GM19463 (cell line): ENCODE results near the gene KIAA0586.
"Not testable (repeated sequence)": the region's sequence is repeated elsewhere in the genome, so short reads cannot be mapped to it uniquely, and the experiment has no call there.

Experiments
- ATAC-seq: cut with Tn5 transposase; IDR thresholded peaks from one replicate; pipeline ENCODE4 v1.9.1; 2021; ENCODE audit warnings: mild to moderate bottlenecking, moderate library complexity; ENCODE audit not compliant: unreplicated experiment

The KIAA0586 gene

DNA sequence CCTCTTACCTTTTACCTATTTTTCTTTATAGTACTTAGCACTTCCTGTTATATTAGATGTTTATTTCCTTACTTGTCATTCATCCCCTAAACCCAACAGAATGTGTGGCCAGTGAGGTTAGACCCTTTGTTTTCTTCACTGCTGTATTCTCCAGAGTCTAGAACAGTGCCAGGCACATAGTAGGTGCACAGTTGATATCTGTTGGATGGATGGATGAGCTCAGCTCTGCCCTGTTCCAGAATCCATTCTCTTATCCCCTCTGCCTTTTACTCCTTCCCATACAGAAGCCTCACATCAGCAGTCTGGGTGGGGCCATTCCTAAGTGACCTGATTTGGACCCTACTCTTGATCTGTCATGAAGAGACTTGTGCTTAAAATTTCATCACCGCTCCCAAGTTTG, 115.7 kb downstream of the KIAA0586 start:
- ATAC-seq: no peak

- no peak for ATAC-seq
Measured at GRCh38 chr14:58547649-58548048, 120.1 kb downstream of the KIAA0586 start.

DNA sequence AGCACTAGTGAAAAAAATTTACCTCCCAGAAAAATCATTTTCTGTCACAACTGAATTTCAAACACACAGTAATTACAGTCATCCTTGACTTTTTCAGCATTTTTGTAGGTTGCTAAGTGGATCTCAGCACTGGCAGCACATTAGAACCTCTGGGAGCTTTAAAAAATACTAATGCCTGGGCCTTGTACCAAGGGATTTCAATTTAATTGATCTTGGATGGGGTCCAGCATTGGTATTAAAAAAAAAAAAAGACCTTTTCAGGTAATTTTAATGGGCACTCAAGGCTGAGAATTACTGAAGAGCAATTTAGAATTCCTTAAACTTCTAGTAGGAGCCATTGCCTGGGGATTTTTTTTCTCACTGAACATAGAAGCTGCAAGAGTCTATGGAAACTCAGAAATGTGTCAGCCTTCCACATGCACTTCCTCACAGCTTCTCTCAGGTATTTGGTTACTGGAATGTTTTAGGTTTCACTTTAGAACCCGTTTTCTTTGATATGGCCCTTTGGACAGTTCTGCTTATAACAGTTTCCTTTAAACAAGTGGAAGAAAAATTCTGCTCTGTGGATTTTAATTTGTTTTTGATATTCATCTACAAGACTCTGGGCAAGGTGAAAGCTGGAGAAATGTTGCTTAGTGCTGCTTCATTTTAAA, 121.7 kb downstream of the KIAA0586 start:
- no peak for ATAC-seq

GRCh38 chr14:58553959-58554358, 126.4 kb downstream of the KIAA0586 start:
- ATAC-seq: no peak

DNA sequence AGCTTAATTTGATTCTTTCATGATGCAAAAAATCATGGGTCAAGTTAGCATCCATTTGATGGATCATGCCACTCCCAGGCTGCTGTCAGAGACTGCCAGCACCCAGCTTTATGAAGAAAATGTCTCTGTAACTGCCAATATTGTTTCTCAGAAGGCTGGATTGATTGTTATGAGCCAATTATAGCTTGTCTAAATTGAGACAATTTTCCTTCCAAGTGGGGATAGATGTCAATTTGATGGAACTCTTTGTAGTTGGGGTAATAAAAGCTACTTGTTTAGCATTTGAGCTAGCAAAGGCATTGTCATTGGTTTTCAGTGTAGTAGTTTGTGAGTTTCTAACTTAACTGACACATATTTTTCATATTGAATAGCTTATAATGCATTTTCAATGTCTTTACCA, 128.1 kb downstream of the KIAA0586 start:
- no peak for ATAC-seq

GRCh38 chr14:58557242-58557641, 129.7 kb downstream of the KIAA0586 start:
- no peak for ATAC-seq

- ATAC-seq: no peak
Measured at GRCh38 chr14:58560208-58560607, 132.7 kb downstream of the KIAA0586 start.

DNA sequence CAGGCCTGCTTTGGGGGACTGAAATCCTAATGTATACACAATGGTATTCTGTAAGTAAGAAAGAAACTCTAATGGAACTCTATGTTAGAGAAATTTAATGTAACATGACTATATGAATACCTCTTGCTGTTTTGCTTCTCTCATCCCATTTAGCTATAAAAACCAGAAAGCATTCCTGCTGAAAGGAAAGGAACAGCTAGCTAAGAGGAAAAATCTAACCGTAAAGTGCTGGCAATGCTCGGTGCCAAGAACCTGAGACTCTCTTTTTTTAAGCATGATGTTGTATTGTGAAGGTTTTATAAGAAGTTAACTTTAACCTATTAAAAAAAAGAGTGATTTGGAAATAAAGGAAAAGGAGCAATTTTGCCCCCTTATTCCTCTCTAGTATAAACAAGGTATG, 134.6 kb downstream of the KIAA0586 start:
- no peak for ATAC-seq

DNA sequence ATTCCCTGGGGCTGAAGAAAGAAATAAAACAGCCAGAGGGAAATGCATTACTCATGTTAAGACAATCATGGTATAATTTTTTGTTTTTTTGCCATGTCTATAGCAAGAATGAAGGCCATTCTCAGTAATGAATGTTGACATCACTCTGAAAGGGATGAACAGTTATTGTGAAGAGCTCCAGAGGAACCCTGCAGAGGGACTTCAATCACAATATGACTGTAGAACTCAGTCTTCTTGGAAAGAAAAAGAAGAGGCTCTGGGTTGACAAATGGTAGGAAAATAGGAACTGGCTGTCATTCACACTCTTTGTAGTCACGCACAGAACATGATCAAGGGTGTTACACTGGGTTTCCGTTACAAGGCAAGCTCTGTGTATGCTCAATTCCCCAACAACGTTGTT, 136.5 kb downstream of the KIAA0586 start:
- no peak for ATAC-seq

DNA sequence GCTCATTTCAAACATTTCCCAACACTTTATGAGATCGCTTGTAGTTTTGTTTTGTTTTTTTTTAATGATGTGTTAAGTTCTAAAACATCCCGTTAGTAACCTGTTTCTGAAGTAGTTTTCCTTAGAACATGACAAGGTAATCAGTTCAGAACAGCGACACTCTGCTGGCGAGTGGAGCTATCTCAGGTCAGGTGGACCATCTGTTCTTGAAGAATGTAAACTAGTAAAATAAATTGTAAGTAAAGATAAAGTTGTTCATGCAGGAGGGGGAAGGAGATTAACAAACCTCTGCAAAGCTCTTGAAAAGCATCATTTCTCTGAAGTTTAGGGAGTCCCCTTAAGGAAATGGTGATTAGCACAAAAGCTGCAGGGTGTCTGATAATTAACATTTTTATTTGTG, 138.3 kb downstream of the KIAA0586 start:
- no peak for ATAC-seq

GRCh38 chr14:58566979-58567378, 139.5 kb downstream of the KIAA0586 start:
- ATAC-seq: peak; percentile 42

- no peak for ATAC-seq
Measured at GRCh38 chr14:58568322-58568721, 140.8 kb downstream of the KIAA0586 start.

- ATAC-seq: no peak
Measured at GRCh38 chr14:58571256-58571655, 143.7 kb downstream of the KIAA0586 start.

DNA sequence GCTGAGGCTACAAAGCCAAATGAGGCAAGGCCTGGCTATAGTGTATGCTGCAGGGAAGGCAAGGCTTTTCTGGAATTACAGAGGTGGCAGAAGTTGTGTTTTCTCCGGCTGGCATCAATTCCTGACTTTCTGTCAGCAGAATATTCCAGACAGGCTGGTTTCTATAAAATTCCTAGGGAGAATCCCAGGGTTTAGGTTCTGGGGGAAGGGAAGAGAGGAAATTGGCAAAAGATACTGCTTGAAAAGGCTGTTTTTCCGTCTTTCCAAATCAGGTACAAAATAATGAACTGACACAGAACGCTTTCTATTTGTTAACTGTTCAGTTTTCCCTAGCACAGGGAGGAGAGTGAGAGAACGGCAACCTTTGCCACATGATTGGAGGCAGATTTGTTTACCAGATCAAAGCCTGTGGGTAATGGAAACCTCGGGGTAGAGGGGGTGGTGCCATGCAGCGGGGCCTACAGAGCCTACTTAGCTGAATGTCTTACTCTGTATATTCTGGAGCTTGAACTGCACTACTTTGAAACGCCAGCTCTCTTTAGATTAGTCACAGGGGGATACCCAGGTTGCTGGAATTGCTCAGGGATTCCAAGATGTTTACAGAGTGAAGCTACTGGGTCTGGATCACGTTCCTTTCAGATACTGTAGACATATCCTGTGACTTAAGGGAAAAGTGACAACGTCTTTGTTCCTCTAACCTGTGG, 144.4 kb downstream of the KIAA0586 start:
- ATAC-seq: no peak

- ATAC-seq: no peak
Measured at GRCh38 chr14:58572473-58572853, 144.9 kb downstream of the KIAA0586 start.

DNA sequence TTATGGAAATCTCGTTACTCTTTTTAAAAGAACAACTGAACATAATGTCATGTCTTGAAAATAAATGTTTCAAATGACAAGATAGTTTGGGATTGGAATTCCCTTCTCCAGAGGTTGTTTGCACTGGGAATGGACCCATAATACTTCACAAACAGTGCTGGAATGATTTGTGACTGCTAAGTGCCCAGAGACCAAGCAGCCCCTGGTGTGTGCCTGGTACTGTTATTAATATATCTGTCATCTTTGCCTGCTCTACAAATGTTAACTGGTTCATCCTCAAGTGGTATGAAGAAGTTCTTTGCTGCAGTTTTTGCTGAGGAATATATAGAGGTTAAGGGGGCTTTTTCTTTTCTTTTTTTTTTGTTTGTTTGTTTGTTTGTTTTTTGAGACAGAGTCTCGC, 145.3 kb downstream of the KIAA0586 start:
- ATAC-seq: no peak

DNA sequence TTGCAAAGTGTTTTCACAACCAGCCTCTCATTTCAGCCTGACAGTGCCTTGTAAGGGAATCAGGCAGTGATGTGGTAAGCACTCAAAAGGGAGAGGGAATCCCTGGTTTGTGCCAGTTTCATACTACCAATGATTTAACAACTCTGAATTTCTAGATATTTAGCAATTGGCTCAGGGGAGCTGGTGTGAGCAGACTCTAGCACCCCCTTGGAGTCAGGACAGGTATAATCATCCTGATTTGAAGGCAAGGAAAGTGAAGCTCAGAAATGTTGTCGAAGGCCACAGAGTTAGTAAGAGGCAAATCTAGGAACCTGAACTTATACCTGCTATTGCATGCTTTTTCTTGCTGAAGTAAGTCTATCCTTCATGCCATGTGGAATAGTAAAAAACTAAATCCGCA, 147.1 kb downstream of the KIAA0586 start:
- no peak for ATAC-seq

DNA sequence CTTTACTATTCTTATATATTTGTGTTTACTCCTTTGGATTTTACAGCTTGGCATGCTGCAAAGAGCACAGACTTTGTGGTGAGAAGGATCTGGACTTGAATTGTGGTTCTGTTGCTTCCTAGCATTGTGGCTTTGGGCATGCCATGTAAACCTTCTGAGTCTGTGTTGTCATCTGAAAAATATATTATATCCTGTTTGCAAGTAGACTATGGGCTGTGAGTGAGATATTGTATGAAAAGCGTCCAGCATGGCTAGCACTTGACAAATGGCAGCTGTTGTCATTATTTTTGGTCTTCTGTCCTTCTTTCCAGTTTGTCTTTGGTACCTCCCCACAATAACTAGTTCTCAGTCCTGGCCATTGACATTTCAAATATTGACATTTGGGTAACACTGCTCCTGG, 148.4 kb downstream of the KIAA0586 start:
- no peak for ATAC-seq

GRCh38 chr14:58580035-58580434, 152.5 kb downstream of the KIAA0586 start:
- ATAC-seq: not testable (repeated sequence)

DNA sequence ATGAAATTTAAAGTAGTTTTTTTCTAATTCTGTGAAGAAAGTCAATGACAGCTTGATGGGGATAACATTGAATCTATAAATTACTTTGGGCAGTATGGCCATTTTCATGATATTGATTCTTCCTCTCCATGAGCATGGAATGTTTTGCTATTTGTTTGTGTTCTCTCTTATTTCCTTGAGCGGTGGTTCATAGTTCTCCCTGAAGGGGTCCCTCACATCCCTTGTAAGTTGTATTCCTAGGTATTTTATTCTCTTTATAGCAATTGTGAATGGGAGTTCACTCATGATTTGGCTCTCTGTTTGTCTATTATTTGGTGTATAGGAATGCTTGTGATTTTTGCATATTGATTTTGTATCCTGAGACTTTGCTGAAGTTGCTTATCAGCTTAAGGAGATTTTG, 153.9 kb downstream of the KIAA0586 start:
- ATAC-seq: not testable (repeated sequence)

DNA sequence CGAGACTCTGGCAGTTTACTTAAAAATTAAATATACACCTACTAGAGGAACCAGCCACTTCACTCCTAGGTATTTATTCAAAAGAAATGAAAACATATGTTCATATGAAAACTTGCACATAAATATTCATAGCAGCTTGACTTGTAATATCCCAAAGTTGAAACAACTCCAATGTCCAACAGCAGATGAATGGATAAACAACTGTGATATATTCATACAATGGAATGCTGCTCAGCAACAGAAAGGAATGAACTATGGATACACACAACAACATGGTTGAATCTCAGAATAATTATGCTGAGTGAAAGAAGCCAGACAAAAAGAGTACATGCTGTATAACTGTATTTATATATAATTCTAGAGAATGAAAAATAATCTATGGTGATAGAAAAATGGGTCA, 156.9 kb downstream of the KIAA0586 start:
- ATAC-seq: no peak

GRCh38 chr14:58587271-58587670, 159.8 kb downstream of the KIAA0586 start:
- ATAC-seq: no peak

DNA sequence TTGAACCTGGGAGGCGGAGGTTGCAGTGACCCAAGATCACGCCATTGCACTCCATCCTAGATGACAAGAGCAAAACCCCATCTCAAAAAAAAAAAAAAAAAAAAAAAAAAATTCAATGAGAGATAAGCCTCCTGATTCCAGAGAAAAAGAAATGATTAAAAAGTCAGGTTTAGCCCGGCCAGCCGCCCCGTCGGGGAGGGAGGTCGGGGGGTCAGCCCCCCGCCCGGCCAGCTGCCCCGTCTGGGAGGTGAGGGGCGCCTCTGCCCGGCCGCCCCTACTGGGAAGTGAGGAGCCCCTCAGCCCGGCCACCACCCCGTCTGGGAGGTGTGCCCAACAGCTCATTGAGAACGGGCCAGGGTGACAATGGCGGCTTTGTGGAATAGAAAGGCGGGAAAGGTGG, 160.8 kb downstream of the KIAA0586 start:
- ATAC-seq: not testable (repeated sequence)
